Transverse colon (tissue), 4 donors: ENCODE results near the gene RAPGEFL1. TPM values are rescaled to one million over a fixed set of nuclear protein-coding genes. Genes with fewer than 3 reads are reported as not detected.
"Not testable (repeated sequence)": the region's sequence is repeated elsewhere in the genome, so short reads cannot be mapped to it uniquely, and the experiment has no call there.

Source experiments
- DNase-seq: peaks from one replicate; pipeline ENCODE4 v3.0.0-alpha.2; 2019
- H3K27ac ChIP-seq, 4 donors: fragments of 200-600 bp; sonication (generic); 2 replicates each; pipeline ENCODE4 v1.5.1; 2016 to 2018; ENCODE audit warnings: inconsistent platforms in 4 of 4
- H3K27me3 ChIP-seq: fragments of 200-600 bp; sonication (generic); 2 replicates; pipeline ENCODE4 v1.5.1; 2017; ENCODE audit warnings: inconsistent platforms
- H3K36me3 ChIP-seq, 4 donors: fragments of 200-600 bp; sonication (generic); 2 replicates each; pipeline ENCODE4 v1.5.1; 2017 to 2019; ENCODE audit warnings: inconsistent platforms in 4 of 4
- H3K4me1 ChIP-seq, 4 donors: fragments of 200-600 bp; sonication (generic); 2 replicates each; pipeline ENCODE4 v1.5.1; 2017 to 2020; ENCODE audit warnings: inconsistent platforms in 4 of 4
- H3K4me3 ChIP-seq, 4 donors: fragments of 200-600 bp; sonication (generic); 1 replicate in 1 of 4; 2 replicates in 3 of 4; pipeline versions ENCODE4 v1.5.1 to v1.6.1; 2017 to 2019; ENCODE audit warnings: inconsistent platforms in 4 of 4
- H3K9me3 ChIP-seq, 2 donors: fragments of 200-600 bp; sonication (generic); 2 replicates each; pipeline ENCODE4 v1.5.1; 2017 to 2019; ENCODE audit warnings: inconsistent platforms in 2 of 2
- EP300 ChIP-seq: sonication (generic); formaldehyde crosslinking; IDR thresholded peaks from one replicate; pipeline ENCODE4 v1.6.1; 2017; ENCODE audit warnings: antibody characterized with exemption, low read depth
- POLR2A ChIP-seq: fragments of 450-650 bp; IDR thresholded peaks from one replicate; pipeline ENCODE4 v1.6.1; 2016; ENCODE audit warnings: antibody characterized with exemption, mild to moderate bottlenecking, moderate library complexity
- POLR2AphosphoS5 ChIP-seq, 3 donors: sonication (generic); formaldehyde crosslinking; IDR thresholded peaks; one replicate each; pipeline ENCODE4 v1.6.1; 2016; ENCODE audit warnings: antibody characterized with exemption in 3 of 3
- WGBS, 2 donors: methylation state at CpG; one replicate each; pipeline ENCODE4 v1.1.5; 2018; ENCODE audit warnings: low coverage in 1 of 2; 5-methylcytosine and 5-hydroxymethylcytosine counted together
- in situ Hi-C, 4 donors: fragments of 200-750 bp; cut with MboI; loops; one replicate each; pipeline versions ENCODE4 v1.15.0 to v1.15.1; 2017; ENCODE audit warnings: low sequenced_read_pairs in 3 of 4, low pct_ligation_motif_present in 1 of 4, low pct_unique_long_range_greater_than_20kb in 1 of 4
- intact Hi-C: fragments of 100-400 bp; cut with DNase I; formaldehyde crosslinking; loops from one replicate; pipeline ENCODE4 v1.15.1; 2023; ENCODE audit warnings: low total_unique reads
- total RNA-seq, 4 donors: library from RNA; depleted of rRNA; stranded (reverse); fragments of >200 nt; gene quantifications; one replicate each; pipeline ENCODE4 v1.1.0, GENCODE V29; 2016
- TF ChIP-seq, protein P1 (sequence below), 5 experiments: fragments of 200-600 bp in 3 of 5; fragments of 450-650 bp in 2 of 5; sonication (generic) in 3 of 5; IDR thresholded peaks; 1 replicate in 2 of 5; 2 replicates in 3 of 5; pipeline ENCODE4 v1.5.1; 2016 to 2017; ENCODE audit warnings: antibody characterized with exemption in 5 of 5, inconsistent platforms in 3 of 5, mild to moderate bottlenecking in 2 of 5, moderate library complexity in 1 of 5

RAPGEFL1 gene
- total RNA-seq, 4 donors from 2014 or later = 220 to 411 (median 308) TPM

- TF ChIP-seq EP300 (no peak), POLR2AphosphoS5 (IDR thresholded peaks at IDR 0.05) (peak; percentile 73 to 89 (median 84)), POLR2A (peak; percentile 85)
- TF ChIP-seq, protein P1, sequence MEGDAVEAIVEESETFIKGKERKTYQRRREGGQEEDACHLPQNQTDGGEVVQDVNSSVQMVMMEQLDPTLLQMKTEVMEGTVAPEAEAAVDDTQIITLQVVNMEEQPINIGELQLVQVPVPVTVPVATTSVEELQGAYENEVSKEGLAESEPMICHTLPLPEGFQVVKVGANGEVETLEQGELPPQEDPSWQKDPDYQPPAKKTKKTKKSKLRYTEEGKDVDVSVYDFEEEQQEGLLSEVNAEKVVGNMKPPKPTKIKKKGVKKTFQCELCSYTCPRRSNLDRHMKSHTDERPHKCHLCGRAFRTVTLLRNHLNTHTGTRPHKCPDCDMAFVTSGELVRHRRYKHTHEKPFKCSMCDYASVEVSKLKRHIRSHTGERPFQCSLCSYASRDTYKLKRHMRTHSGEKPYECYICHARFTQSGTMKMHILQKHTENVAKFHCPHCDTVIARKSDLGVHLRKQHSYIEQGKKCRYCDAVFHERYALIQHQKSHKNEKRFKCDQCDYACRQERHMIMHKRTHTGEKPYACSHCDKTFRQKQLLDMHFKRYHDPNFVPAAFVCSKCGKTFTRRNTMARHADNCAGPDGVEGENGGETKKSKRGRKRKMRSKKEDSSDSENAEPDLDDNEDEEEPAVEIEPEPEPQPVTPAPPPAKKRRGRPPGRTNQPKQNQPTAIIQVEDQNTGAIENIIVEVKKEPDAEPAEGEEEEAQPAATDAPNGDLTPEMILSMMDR (IDR thresholded peaks at IDR 0.05) = peak; percentile 76 to 92 (median 87)
- intact Hi-C loops (loop anchor here (5.0 kb wide), 1 partner anchor 68 kb away; the partner anchor contains the start of gene CDC6), in situ Hi-C loops (no loop called here)
- peak; percentile 99 for DNase-seq
- H3K27me3 ChIP-seq = no peaks in the 10 kb centered on the region
- H3K4me1 ChIP-seq = peaks cover 5 to 13% (median 11%) of the 10 kb centered on the region in 4 donors
- H3K4me3 ChIP-seq = peak within 1 kb of the TSS; percentile 66 to 91 (median 84)
- H3K27ac ChIP-seq = peak within 1 kb of the TSS; percentile 89 to 96 (median 92)
- no peaks in the 10 kb centered on the region for H3K9me3 ChIP-seq
- WGBS, 2 donors = 2 to 14% methylated on average over 9 to 59 of the region's 59 CpGs
- H3K36me3 ChIP-seq = no peaks in the 10 kb centered on the region
These were observed 41.7 kb downstream of the RAPGEFL1 start, which contains the start of gene WIPF2 for GRCh38 chr17:40218740-40219593. TSS of gene WIPF2 (plus strand) at chr17:40219304. CDS start at chr17:40256460, 37,156 bp downstream.

GRCh38 chr17:40219594-40220338 lies 42.5 kb downstream of the RAPGEFL1 start:
- TF ChIP-seq POLR2AphosphoS5 (IDR thresholded peaks at IDR 0.05) = no peak
- no peak for TF ChIP-seq EP300
- no peak for TF ChIP-seq POLR2A
- TF ChIP-seq, protein P1 (IDR thresholded peaks at IDR 0.05) = no peak
- intact Hi-C loops = loop anchor here (5.0 kb wide), 1 partner anchor 68 kb away; the partner anchor contains the start of gene CDC6

GRCh38 chr17:40224718-40225550 lies 47.7 kb downstream of the RAPGEFL1 start:
- peaks cover 10 to 32% (median 20%) of the 10 kb centered on the region in 4 donors for H3K4me1 ChIP-seq
- WGBS, 2 donors = 73 to 79% methylated on average over 5 of the region's 5 CpGs
- H3K36me3 ChIP-seq = peaks cover 0 to 20% (median 0%) of the 10 kb centered on the region in 4 donors
- TF ChIP-seq EP300 = no peak
- TF ChIP-seq POLR2AphosphoS5 (IDR thresholded peaks at IDR 0.05) = no peak
- TF ChIP-seq POLR2A = no peak
- TF ChIP-seq, protein P1 (IDR thresholded peaks at IDR 0.05) = no peak
- H3K27me3 ChIP-seq = no peaks in the 10 kb centered on the region
- H3K9me3 ChIP-seq = no peaks in the 10 kb centered on the region
- in situ Hi-C loops (no loop called here), intact Hi-C loops (no loop called here)
- H3K27ac ChIP-seq = peak overlapping the region in 2 of 4 donors; percentile 35 to 47
- H3K4me3 ChIP-seq = no peak overlapping the region
- DNase-seq = no peak

More at GRCh38 chr17:40219594-40220338, 42.5 kb downstream of the RAPGEFL1 start:
- WGBS, 2 donors = 0 to 3% methylated on average over 14 to 24 of the region's 24 CpGs
- in situ Hi-C loops = no loop called here
- Histone ChIP-seq H3K27ac (peak overlapping the region; percentile 89 to 96 (median 92)), H3K36me3 (no peaks in the 10 kb centered on the region), H3K9me3 (no peaks in the 10 kb centered on the region), H3K27me3 (no peaks in the 10 kb centered on the region), H3K4me3 (peak overlapping the region; percentile 66 to 91 (median 84)), H3K4me1 (peaks cover 5 to 19% (median 14%) of the 10 kb centered on the region in 4 donors)
- DNase-seq = peak; percentile 39

GRCh38 chr17:40229146-40229545 lies 51.9 kb downstream of the RAPGEFL1 start:
- H3K9me3 ChIP-seq, H3K27ac ChIP-seq, in situ Hi-C loops, DNase-seq, intact Hi-C loops, H3K27me3 ChIP-seq, H3K4me3 ChIP-seq: not testable (repeated sequence)
- 91 to 97% methylated on average over 8 to 14 of the region's 14 CpGs for WGBS, 2 donors
- Histone ChIP-seq H3K4me1 (peaks cover 6 to 20% (median 11%) of the 10 kb centered on the region in 4 donors), H3K36me3 (peaks cover 0 to 39% (median 5%) of the 10 kb centered on the region in 4 donors)
